Caco-2 (cell line): ENCODE data around the gene AKT1. TPM values are rescaled to one million over a fixed set of nuclear protein-coding genes. Genes with fewer than 3 reads are reported as not detected.

Experiments
- Bru-seq: library from RNA; stranded (reverse); fragments of 400-500 nt; gene quantifications from one replicate; lab custom pipeline; 2021; lab: Mats Ljungman, UMichigan
- BruChase-seq, 2 experiments: library from RNA; stranded (reverse); fragments of 400-500 nt; gene quantifications; one replicate each; lab custom pipeline; 2021; lab: Mats Ljungman, UMichigan
- BruUV-seq: library from RNA; stranded (reverse); fragments of 400-500 nt; replicated peaks from 2 replicates; lab custom pipeline; 2021; lab: Mats Ljungman, UMichigan
- CTCF ChIA-PET: fragments of 300-600 bp; sonication (Branson Sonifier 250); formaldehyde crosslinking; loops from one replicate; lab custom pipeline; 2022; ENCODE audit warnings: antibody characterized with exemption; lab: Charles Lee
- POLR2A ChIA-PET: fragments of 300-600 bp; sonication (Branson Sonifier 250); formaldehyde crosslinking; loops from one replicate; lab custom pipeline; 2022; ENCODE audit warnings: antibody characterized with exemption; lab: Charles Lee
- DNase-seq, 2 experiments: peaks; one replicate each; pipeline versions ENCODE4 v3.0.0 to v3.0.0-alpha.2; 2020 to 2022
- H3K27me3 ChIP-seq: replicated peaks from 2 replicates; pipeline ENCODE4 v1.6.0; 2011; ENCODE audit warnings: low read length; ENCODE audit not compliant: control insufficient read depth, insufficient read depth
- H3K36me3 ChIP-seq: 2 replicates; pipeline ENCODE4 v1.5.1; 2011; ENCODE audit warnings: low read length; ENCODE audit not compliant: control insufficient read depth, insufficient read depth
- H3K4me1 ChIP-seq: fragments of 250-450 bp; sonication (Bioruptor Pico); 2 replicates; pipeline ENCODE4 v1.5.1; 2020; ENCODE audit warnings: mild to moderate bottlenecking
- H3K4me3 ChIP-seq: 2 replicates; pipeline ENCODE4 v1.5.1; 2011; ENCODE audit warnings: low read depth, mild to moderate bottlenecking, control low read depth, low read length
- H3K9me3 ChIP-seq: fragments of 250-450 bp; sonication (Bioruptor Pico); 2 replicates; pipeline ENCODE4 v1.5.1; 2020; ENCODE audit warnings: mild to moderate bottlenecking, moderate library complexity
- H3K27ac Mint-ChIP-seq: one replicate; pipeline ENCODE4 v1.8.0; 2022; ENCODE audit warnings: mixed read lengths; ENCODE audit not compliant: unreplicated experiment
- H3K27me3 Mint-ChIP-seq: one replicate; pipeline ENCODE4 v1.8.0; 2022; ENCODE audit warnings: mixed read lengths; ENCODE audit not compliant: insufficient read depth, unreplicated experiment
- H3K36me3 Mint-ChIP-seq: one replicate; pipeline ENCODE4 v1.8.0; 2022; ENCODE audit warnings: mild to moderate bottlenecking, mixed read lengths; ENCODE audit not compliant: insufficient read depth, unreplicated experiment
- H3K4me1 Mint-ChIP-seq: one replicate; pipeline ENCODE4 v1.8.0; 2022; ENCODE audit warnings: low read depth, mixed read lengths; ENCODE audit not compliant: unreplicated experiment
- H3K4me3 Mint-ChIP-seq: one replicate; pipeline ENCODE4 v1.8.0; 2022; ENCODE audit warnings: mild to moderate bottlenecking, moderate library complexity, mixed read lengths; ENCODE audit not compliant: unreplicated experiment
- H3K9me3 Mint-ChIP-seq: one replicate; pipeline ENCODE4 v1.8.0; 2022; ENCODE audit warnings: mixed read lengths; ENCODE audit not compliant: unreplicated experiment
- CTCF ChIP-seq, 2 experiments: fragments of 200-600 bp in 1 of 2; IDR thresholded peaks; 1 replicate in 1 of 2; 2 replicates in 1 of 2; pipeline versions ENCODE4 v1.5.1 to v1.8.0; 2011 to 2022; ENCODE audit warnings: antibody characterized with exemption in 1 of 2, control low read depth in 1 of 2, inconsistent platforms in 1 of 2, low read depth in 1 of 2, low read length in 1 of 2, mild to moderate bottlenecking in 1 of 2, moderate library complexity in 1 of 2; ENCODE audit not compliant: insufficient read depth in 1 of 2, severe bottlenecking in 1 of 2, unreplicated experiment in 1 of 2
- intact Hi-C: fragments of 100-400 bp; cut with micrococcal nuclease; formaldehyde crosslinking; loops from one replicate; pipeline ENCODE4 v1.10.0; 2022; ENCODE audit not compliant: unreplicated experiment
- long read RNA-seq: library from polyadenylated mRNA; stranded (forward); transcript quantifications from one replicate; pipeline ENCODE4 v2.0.0, GENCODE V29; 2022
- total RNA-seq: library from RNA; stranded (reverse); gene quantifications from 2 replicates; pipeline ENCODE4 v1.2.3, GENCODE V29; 2022

Gene AKT1
- total RNA-seq (110 and 111 TPM in 2 replicates), Bru-seq, nascent RNA (percentile 59 among the genes with signal in this experiment), BruChase-seq, experiment 1, labeled RNA remaining after a 2-hour chase (percentile 71 among the genes with signal in this experiment), BruChase-seq, experiment 2, labeled RNA remaining after a 6-hour chase (percentile 83 among the genes with signal in this experiment)
- long read RNA-seq, transcript AKT1-220 (15 exons, 2,742 nt): minor isoform, 39 of 383 reads
- long read RNA-seq, transcript AKT1-203 (14 exons, 2,710 nt): major isoform, 212 of 383 reads
- long read RNA-seq, transcript AKT1-202 (14 exons, 3,913 nt): minor isoform, 5 of 383 reads
- long read RNA-seq, transcript AKT1-201 (15 exons, 2,866 nt): minor isoform, 19 of 383 reads
- long read RNA-seq, partial matches to known transcripts: 25 of 383 reads
- long read RNA-seq, other reads (novel, unspliced or antisense): 79 of 383 reads

- H3K4me1 Mint-ChIP-seq: no peaks in the 10 kb centered on the region
- BruUV-seq: no TSS peak
- Histone ChIP-seq H3K4me3 (peak within 1 kb of the TSS; percentile 74), H3K36me3 (no peaks in the 10 kb centered on the region), H3K4me1 (peaks cover 41% of the 10 kb centered on the region), H3K27me3 (no peaks in the 10 kb centered on the region), H3K9me3 (no peaks in the 10 kb centered on the region)
- DNase-seq: peak in 1 of 2 experiments; percentile 45
- H3K9me3 Mint-ChIP-seq: no peaks in the 10 kb centered on the region
- intact Hi-C loops: no loop called here
- TF ChIP-seq CTCF (IDR thresholded peaks at IDR 0.05; ENCODE audit: insufficient read depth in 1 of 2, low read depth in 1 of 2, low read length in 1 of 2, severe bottlenecking in 1 of 2, unreplicated experiment in 1 of 2): no peak
- H3K27me3 Mint-ChIP-seq: no peaks in the 10 kb centered on the region
- POLR2A ChIA-PET: no interaction called here
- CTCF ChIA-PET: interaction anchor here (0.8 to 1.5 kb wide), 4 partner anchors 21 to 31 kb away, joined by 3 to 9 read pairs (median 6); no protein-coding TSS in a partner anchor
- H3K36me3 Mint-ChIP-seq: peaks cover 5% of the 10 kb centered on the region
- peak within 1 kb of the TSS; percentile 79 for H3K27ac Mint-ChIP-seq
- H3K4me3 Mint-ChIP-seq: peak within 1 kb of the TSS; percentile 77
Observed at GRCh38 chr14:104794993-104795780, at the start of gene AKT1. Gene AKT1 (minus strand): TSS chr14:104795748. CDS start chr14:104792643, 3,105 bp downstream.

GRCh38 chr14:104845033-104845666 lies 49.6 kb upstream of the AKT1 start:
- POLR2A ChIA-PET: interaction anchor here (1.1 kb wide), 1 partner anchor 18 kb away, joined by 3 read pairs; no protein-coding TSS in a partner anchor
- peaks cover 14% of the 10 kb centered on the region for H3K27me3 Mint-ChIP-seq

More at GRCh38 chr14:104845033-104845666, 49.6 kb upstream of the AKT1 start:
- CTCF ChIA-PET: no interaction called here
- intact Hi-C loops: no loop called here
- Histone ChIP-seq H3K36me3 (no peaks in the 10 kb centered on the region), H3K4me1 (no peaks in the 10 kb centered on the region), H3K9me3 (no peaks in the 10 kb centered on the region), H3K27me3 (no peaks in the 10 kb centered on the region), H3K4me3 (no peak overlapping the region)
- Mint-ChIP-seq H3K36me3 (no peaks in the 10 kb centered on the region), H3K27ac (no peak overlapping the region), H3K4me1 (peaks cover 8% of the 10 kb centered on the region), H3K4me3 (no peak overlapping the region), H3K9me3 (peaks cover 9% of the 10 kb centered on the region)
- DNase-seq: no peak
- TF ChIP-seq CTCF (IDR thresholded peaks at IDR 0.05; ENCODE audit: insufficient read depth in 1 of 2, low read depth in 1 of 2, low read length in 1 of 2, severe bottlenecking in 1 of 2, unreplicated experiment in 1 of 2): no peak
- BruUV-seq: no TSS peak
